ENCODE data around the gene SPNS1. TPM values are rescaled to one million over a fixed set of nuclear protein-coding genes. Genes with fewer than 3 reads are reported as not detected.

SPNS1 gene
- total and polyA plus RNA-seq, 2 experiments from 2014 or later: 42.8 to 140 TPM

DNA sequence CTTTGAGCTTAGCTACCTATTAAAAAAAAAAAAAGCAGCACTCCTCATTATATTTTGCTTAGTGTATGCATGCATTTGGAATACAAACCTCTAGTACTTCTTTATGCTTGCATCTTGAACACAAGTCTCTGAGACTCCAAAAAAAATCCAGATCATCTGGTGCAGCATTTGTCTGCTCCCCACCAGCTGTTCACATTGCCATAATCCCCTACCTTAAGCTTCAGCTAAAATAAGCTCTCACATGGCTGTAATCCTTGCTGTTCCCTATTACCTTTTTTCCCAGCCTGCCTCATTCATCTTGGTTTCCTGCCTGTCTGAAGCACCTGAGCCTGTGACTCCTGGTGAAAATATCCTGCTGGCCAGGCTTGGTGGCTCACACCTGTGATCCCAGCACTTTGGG lies 31.3 kb upstream of the SPNS1 start:
- Histone ChIP-seq H3K4me2 (no peak overlapping the region), H3K79me2 (no peaks in the 10 kb centered on the region), H3K4me1 (ENCODE audit: insufficient read depth) (no peaks in the 10 kb centered on the region), H3K4me3 (no peak overlapping the region), H3K27ac (no peak overlapping the region), H3K9me3 (ENCODE audit: low read depth) (no peaks in the 10 kb centered on the region), H2AFZ (no peak overlapping the region), H3K9me2 (replicated peaks; ENCODE audit: insufficient read depth) (no peaks in the 10 kb centered on the region), H3K27me3 (no peaks in the 10 kb centered on the region), H3K36me3 (replicated peaks; ENCODE audit: insufficient read depth, low read depth) (no peaks in the 10 kb centered on the region), H4K20me1 (ENCODE audit: insufficient read depth, poor library complexity, severe bottlenecking) (no peaks in the 10 kb centered on the region)
- no peak for DNase-seq (ENCODE audit: low spot score)
- TF ChIP-seq CTCF (IDR thresholded peaks at IDR 0.05; ENCODE audit: poor library complexity): no peak
- TF ChIP-seq EZH2 (IDR thresholded peaks at IDR 0.05; ENCODE audit: borderline replicate concordance): no peak
- no peak for TF ChIP-seq EZH2phosphoT487 (IDR thresholded peaks at IDR 0.05; ENCODE audit: low read depth, severe bottlenecking, unreplicated experiment)

DNA sequence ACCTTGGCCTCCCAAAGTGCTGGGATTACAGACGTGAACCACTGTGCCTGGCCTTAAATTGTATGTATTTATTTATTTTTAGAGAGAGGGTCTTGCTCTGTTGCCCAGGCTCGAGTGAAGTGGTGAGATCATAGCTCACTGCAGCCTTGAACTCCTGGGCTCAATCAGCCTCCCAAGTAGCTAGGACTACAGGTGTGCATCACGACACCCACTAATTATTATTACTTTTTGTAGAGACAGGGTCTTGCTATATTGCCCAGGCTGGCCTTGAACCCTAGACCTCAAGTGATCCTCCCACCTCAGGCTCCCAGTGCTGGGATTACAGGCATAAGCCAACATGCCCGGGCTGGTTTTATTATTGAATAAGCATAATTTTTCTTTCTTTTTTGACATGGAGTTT lies 27.9 kb upstream of the SPNS1 start:
- H4K20me1 ChIP-seq (ENCODE audit: insufficient read depth, poor library complexity, severe bottlenecking): no peaks in the 10 kb centered on the region
- H3K4me2 ChIP-seq: no peak overlapping the region
- H3K9me3 ChIP-seq (ENCODE audit: low read depth): no peaks in the 10 kb centered on the region
- no peak for DNase-seq (ENCODE audit: low spot score)
- H3K79me2 ChIP-seq: peaks cover 5% of the 10 kb centered on the region
- no peak overlapping the region for H3K4me3 ChIP-seq
- TF ChIP-seq CTCF (IDR thresholded peaks at IDR 0.05; ENCODE audit: poor library complexity) (no peak), EZH2phosphoT487 (IDR thresholded peaks at IDR 0.05; ENCODE audit: low read depth, severe bottlenecking, unreplicated experiment) (no peak), EZH2 (IDR thresholded peaks at IDR 0.05; ENCODE audit: borderline replicate concordance) (no peak)
- no peak overlapping the region for H3K27ac ChIP-seq
- H3K36me3 ChIP-seq (replicated peaks; ENCODE audit: insufficient read depth, low read depth): no peaks in the 10 kb centered on the region
- WGBS (ENCODE audit: low lambda C conversion rate, missing lambda C conversion rate): 86% methylated on average over 4 of the region's 4 CpGs
- no peaks in the 10 kb centered on the region for H3K27me3 ChIP-seq
- peaks cover 2% of the 10 kb centered on the region for H3K4me1 ChIP-seq (ENCODE audit: insufficient read depth)
- no peaks in the 10 kb centered on the region for H3K9me2 ChIP-seq (replicated peaks; ENCODE audit: insufficient read depth)
- no peak overlapping the region for H2AFZ ChIP-seq

DNA sequence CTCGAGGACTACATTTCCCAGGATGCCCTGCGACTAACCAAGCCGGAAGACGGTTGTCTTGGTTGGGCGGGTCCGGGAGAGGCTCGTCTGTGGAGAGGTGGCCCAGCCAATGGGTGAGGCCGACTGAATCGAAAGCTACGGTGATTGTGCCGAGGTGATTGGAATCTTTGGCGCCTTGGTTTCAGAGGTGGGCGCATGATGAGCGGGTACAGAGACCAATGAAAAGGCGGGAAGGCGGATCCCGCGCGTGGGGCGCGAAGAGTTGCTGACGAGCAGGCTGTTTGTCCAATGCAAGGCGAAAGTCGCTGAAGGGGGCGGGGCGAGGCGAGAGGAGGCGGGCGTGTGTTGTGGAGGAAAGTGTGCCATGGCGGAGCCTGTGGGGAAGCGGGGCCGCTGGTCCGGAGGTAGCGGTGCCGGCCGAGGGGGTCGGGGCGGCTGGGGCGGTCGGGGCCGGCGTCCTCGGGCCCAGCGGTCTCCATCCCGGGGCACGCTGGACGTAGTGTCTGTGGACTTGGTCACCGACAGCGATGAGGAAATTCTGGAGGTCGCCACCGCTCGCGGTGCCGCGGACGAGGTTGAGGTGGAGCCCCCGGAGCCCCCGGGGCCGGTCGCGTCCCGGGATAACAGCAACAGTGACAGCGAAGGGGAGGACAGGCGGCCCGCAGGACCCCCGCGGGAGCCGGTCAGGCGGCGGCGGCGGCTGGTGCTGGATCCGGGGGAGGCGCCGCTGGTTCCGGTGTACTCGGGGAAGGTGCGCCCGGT lies 23.7 kb upstream of the SPNS1 start, which contains the start of gene NFATC2IP:
Gene NFATC2IP, plus strand, starts transcription at position 290 of the 762 bp plus-strand sequence. Its CDS starts 75 bp downstream, at position 365.
- no peaks in the 10 kb centered on the region for H3K36me3 ChIP-seq (replicated peaks; ENCODE audit: insufficient read depth, low read depth)
- peak within 1 kb of the TSS; percentile 97 for H3K4me3 ChIP-seq
- peaks cover 26% of the 10 kb centered on the region for H3K79me2 ChIP-seq
- peak within 1 kb of the TSS; percentile 59 for H3K27ac ChIP-seq
- H3K4me1 ChIP-seq (ENCODE audit: insufficient read depth): peaks cover 9% of the 10 kb centered on the region
- peak within 1 kb of the TSS; percentile 65 for H2AFZ ChIP-seq
- no peaks in the 10 kb centered on the region for H3K9me2 ChIP-seq (replicated peaks; ENCODE audit: insufficient read depth)
- H4K20me1 ChIP-seq (ENCODE audit: insufficient read depth, poor library complexity, severe bottlenecking): no peaks in the 10 kb centered on the region
- H3K27me3 ChIP-seq: no peaks in the 10 kb centered on the region
- H3K9me3 ChIP-seq (ENCODE audit: low read depth): no peaks in the 10 kb centered on the region
- peak within 1 kb of the TSS; percentile 96 for H3K4me2 ChIP-seq
- no peak for TF ChIP-seq EZH2 (IDR thresholded peaks at IDR 0.05; ENCODE audit: borderline replicate concordance)
- no peak for TF ChIP-seq EZH2phosphoT487 (IDR thresholded peaks at IDR 0.05; ENCODE audit: low read depth, severe bottlenecking, unreplicated experiment)
- no peak for TF ChIP-seq CTCF (IDR thresholded peaks at IDR 0.05; ENCODE audit: poor library complexity)
- DNase-seq (ENCODE audit: low spot score): peak; percentile 99
- whole genome bisulfite sequencing (ENCODE audit: low lambda C conversion rate, missing lambda C conversion rate): 2% methylated on average over 52 of the region's 79 CpGs

Data from hepatocyte (in vitro differentiated cells).